ENCODE measurements around the gene RAB34. TPM values are rescaled to one million over a fixed set of nuclear protein-coding genes. Genes with fewer than 3 reads are reported as not detected.
A peak's percentile ranks its signal among the peaks of the same experiment; 100 is the strongest.

The RAB34 gene
- total and polyA plus RNA-seq, 9 of the 15 experiments (the other 6 are each of a cell fraction or from before 2014, with no cell fraction given): 0.07 to 3.8 (median 0.46) TPM; not detected in 1

DNA sequence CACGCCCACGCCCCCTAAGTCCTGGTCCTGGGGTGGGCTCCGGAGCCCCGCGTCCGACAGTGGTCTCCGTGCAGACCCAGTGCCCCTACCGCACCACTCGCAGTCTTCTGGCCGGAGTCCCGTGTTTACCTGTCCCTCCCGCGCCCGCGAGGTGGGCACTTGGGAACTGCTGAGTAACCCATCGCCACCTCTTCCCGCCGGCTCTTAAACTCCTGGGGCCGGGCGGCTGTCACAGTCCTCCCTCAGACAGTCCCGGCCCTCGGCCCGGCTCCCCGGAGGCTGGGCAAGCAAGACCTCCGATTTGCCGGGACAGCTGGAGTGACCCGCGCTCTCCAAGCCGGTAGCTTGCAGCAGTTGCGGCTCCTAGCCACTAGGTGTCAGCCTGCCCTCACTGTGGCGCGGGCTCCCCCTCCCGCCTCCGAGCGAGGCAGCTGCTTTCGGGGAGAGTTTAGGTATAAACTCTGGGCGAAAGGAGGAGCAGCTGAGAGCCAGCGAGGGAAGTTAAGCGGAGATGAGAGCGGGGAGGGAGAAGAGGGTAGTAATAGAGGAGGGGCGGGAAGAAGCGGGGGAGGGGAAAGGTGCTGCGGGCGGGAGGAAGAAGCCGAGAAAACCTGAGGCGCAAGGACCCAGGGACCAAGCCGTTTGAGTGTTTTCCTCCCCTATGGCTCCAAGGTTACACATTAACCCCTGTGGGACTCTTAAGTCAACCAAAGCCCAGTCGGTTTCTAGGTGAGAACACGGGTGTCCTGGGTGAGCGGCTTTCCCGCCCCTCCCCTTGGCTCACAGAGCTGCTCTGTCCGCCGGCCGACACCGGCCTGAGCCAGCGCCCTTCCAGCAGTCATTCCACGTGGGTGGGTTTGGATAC is 9.2 kb upstream of the RAB34 start (continued):
- TF ChIP-seq ZBTB1 (CRISPR knock-in tag; IDR thresholded peaks at IDR 0.05; ENCODE audit: borderline replicate concordance, low read depth): no peak
- TF ChIP-seq RBM39 (optimal IDR thresholded peaks at IDR 0.05; ENCODE audit: low read depth, low read length): no peak
- 0 out of 2 replicates have a peak, but pooled peaks have one; percentile 5 for TF ChIP-seq ZNF212 (CRISPR knock-in tag; IDR thresholded peaks at IDR 0.05)
- TF ChIP-seq MCM5 (IDR thresholded peaks at IDR 0.05; ENCODE audit: low read depth): no peak
- no peak for TF ChIP-seq SIN3B (IDR thresholded peaks at IDR 0.05; ENCODE audit: low read depth)
- TF ChIP-seq, protein P1, sequence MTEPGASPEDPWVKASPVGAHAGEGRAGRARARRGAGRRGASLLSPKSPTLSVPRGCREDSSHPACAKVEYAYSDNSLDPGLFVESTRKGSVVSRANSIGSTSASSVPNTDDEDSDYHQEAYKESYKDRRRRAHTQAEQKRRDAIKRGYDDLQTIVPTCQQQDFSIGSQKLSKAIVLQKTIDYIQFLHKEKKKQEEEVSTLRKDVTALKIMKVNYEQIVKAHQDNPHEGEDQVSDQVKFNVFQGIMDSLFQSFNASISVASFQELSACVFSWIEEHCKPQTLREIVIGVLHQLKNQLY (CRISPR knock-in tag; conservative IDR thresholded peaks at IDR 0.05): no peak
- no peak for TF ChIP-seq MTF1 (CRISPR knock-in tag; IDR thresholded peaks at IDR 0.05; ENCODE audit: borderline replicate concordance)
- no peak for TF ChIP-seq ZNF274 (IDR thresholded peaks at IDR 0.05; ENCODE audit: borderline replicate concordance, low read depth, low read length)
- TF ChIP-seq, protein P2, sequence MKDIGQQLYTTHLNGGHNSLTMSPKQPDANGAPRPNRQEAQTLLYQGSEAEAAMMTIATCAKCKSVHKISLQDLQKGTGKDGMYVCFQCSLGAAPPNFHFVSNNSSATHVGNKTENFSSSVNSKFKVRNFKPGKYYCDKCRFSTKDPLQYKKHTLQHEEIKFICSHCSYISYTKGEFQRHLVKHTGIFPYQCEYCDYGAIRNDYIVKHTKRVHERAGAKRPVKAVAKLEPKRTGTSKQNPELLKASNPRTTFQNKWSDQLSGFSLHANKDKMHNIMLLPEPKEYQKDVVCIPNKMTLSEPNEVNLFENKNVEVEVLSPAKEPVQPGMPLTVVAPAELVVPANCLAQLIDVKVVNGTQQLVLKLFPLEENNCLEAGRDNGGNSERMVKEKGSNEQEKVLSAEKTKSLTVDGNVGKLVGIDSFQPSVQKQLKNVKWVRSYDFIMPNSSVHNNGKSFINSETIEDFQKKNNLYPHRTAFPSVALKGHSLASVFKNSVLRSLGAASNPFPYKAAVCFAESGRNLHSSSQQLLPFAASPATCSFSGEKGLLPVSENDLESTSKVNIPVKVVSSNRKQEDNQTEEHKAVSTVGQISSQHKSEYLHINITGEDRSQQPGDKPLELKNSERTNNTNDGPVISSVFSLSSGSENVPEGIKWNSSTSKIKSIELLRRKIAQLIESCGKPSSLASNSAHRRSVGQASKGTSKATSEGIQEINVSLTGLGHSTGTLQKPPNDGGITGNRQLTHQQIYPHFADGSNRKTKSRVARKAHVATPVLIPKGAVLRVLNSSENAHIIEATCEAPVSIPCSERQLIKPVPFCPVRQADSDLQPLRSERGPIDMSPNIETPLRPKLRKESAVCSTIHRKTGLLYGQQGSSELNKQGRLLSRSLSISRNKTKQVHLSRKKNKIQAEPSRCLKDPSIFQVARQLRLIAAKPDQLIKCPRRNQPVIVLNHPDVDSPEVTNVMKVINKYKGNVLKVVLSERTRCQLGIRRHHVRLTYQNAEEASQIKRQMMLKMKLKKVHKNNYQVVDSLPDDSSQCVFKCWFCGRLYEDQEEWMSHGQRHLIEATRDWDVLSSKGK (CRISPR knock-in tag; IDR thresholded peaks at IDR 0.05): no peak
- TF ChIP-seq SNRNP70 (optimal IDR thresholded peaks at IDR 0.05; ENCODE audit: low read depth, low read length): no peak
- no peak for TF ChIP-seq ILK (tag; IDR thresholded peaks at IDR 0.05; ENCODE audit: borderline replicate concordance, low read depth)
- TF ChIP-seq ETV1 (tag; conservative IDR thresholded peaks at IDR 0.05; ENCODE audit: low read depth): peak; percentile 64
- TF ChIP-seq, protein P3, sequence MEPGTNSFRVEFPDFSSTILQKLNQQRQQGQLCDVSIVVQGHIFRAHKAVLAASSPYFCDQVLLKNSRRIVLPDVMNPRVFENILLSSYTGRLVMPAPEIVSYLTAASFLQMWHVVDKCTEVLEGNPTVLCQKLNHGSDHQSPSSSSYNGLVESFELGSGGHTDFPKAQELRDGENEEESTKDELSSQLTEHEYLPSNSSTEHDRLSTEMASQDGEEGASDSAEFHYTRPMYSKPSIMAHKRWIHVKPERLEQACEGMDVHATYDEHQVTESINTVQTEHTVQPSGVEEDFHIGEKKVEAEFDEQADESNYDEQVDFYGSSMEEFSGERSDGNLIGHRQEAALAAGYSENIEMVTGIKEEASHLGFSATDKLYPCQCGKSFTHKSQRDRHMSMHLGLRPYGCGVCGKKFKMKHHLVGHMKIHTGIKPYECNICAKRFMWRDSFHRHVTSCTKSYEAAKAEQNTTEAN (CRISPR knock-in tag; IDR thresholded peaks at IDR 0.05): no peak
- TF ChIP-seq, protein P4, sequence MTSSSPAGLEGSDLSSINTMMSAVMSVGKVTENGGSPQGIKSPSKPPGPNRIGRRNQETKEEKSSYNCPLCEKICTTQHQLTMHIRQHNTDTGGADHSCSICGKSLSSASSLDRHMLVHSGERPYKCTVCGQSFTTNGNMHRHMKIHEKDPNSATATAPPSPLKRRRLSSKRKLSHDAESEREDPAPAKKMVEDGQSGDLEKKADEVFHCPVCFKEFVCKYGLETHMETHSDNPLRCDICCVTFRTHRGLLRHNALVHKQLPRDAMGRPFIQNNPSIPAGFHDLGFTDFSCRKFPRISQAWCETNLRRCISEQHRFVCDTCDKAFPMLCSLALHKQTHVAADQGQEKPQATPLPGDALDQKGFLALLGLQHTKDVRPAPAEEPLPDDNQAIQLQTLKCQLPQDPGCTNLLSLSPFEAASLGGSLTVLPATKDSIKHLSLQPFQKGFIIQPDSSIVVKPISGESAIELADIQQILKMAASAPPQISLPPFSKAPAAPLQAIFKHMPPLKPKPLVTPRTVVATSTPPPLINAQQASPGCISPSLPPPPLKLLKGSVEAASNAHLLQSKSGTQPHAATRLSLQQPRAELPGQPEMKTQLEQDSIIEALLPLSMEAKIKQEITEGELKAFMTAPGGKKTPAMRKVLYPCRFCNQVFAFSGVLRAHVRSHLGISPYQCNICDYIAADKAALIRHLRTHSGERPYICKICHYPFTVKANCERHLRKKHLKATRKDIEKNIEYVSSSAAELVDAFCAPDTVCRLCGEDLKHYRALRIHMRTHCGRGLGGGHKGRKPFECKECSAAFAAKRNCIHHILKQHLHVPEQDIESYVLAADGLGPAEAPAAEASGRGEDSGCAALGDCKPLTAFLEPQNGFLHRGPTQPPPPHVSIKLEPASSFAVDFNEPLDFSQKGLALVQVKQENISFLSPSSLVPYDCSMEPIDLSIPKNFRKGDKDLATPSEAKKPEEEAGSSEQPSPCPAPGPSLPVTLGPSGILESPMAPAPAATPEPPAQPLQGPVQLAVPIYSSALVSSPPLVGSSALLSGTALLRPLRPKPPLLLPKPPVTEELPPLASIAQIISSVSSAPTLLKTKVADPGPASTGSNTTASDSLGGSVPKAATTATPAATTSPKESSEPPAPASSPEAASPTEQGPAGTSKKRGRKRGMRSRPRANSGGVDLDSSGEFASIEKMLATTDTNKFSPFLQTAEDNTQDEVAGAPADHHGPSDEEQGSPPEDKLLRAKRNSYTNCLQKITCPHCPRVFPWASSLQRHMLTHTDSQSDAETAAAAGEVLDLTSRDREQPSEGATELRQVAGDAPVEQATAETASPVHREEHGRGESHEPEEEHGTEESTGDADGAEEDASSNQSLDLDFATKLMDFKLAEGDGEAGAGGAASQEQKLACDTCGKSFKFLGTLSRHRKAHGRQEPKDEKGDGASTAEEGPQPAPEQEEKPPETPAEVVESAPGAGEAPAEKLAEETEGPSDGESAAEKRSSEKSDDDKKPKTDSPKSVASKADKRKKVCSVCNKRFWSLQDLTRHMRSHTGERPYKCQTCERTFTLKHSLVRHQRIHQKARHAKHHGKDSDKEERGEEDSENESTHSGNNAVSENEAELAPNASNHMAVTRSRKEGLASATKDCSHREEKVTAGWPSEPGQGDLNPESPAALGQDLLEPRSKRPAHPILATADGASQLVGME (CRISPR knock-in tag; IDR thresholded peaks at IDR 0.05): peak; percentile 73; the same call in 1 of the 2 replicates
- peak; percentile 45; the same call in 1 of the 2 replicates for TF ChIP-seq ZKSCAN1 (IDR thresholded peaks at IDR 0.05; ENCODE audit: low read depth, low read length)
